NCI-H1436 treated with DMSO at 0.1 percent for 48 hours (cell line): ENCODE measurements around the gene HSP90AB1.
"Not testable (repeated sequence)": the region's sequence is repeated elsewhere in the genome, so short reads cannot be mapped to it uniquely, and the experiment has no call there.

Experiments
- DNase-seq: peaks from one replicate; lab custom pipeline; 2025; lab: John Stamatoyannopoulos, UW

HSP90AB1 gene

DNA sequence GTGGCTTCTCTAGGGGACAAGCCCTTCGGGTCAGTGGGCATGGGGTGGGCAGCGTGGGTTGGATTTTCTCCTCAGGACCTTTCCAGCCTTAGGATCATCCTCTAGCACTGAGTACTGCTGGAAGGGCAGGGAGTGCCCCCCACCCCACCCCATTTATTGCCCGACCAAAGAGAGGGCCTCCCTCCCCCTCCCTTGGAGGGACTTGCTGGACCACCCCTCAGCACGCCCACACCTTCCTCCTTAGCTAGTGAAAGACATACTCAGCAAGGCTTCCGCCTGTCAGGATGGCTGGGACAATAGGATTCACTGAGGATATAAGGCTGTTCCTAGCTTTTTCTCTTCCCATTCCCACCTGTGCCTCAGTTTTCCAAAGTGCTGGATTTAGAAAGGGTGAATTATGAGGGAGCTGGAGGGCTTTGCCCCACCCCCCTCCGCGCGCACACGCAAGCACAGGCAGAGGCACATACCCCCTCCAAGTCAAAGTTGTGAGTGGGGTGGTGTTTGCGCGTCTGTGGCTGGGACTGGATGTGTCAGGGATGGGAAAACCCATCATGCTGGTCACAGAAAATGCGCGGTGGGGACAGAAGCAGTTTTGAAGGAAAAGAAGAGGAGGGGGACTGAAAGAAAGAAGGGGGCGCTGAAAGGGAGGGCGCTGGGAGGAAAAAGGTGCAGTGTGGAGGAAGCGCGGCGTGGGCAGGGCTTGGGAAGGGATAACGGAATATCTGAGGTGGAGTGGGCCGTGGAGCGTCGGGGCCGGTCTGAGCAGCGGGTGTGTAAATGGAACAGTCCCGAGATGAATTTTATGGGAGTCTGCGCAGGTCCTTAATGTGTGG lies 24.2 kb upstream of the HSP90AB1 start:
- DNase-seq, result no peak

DNA sequence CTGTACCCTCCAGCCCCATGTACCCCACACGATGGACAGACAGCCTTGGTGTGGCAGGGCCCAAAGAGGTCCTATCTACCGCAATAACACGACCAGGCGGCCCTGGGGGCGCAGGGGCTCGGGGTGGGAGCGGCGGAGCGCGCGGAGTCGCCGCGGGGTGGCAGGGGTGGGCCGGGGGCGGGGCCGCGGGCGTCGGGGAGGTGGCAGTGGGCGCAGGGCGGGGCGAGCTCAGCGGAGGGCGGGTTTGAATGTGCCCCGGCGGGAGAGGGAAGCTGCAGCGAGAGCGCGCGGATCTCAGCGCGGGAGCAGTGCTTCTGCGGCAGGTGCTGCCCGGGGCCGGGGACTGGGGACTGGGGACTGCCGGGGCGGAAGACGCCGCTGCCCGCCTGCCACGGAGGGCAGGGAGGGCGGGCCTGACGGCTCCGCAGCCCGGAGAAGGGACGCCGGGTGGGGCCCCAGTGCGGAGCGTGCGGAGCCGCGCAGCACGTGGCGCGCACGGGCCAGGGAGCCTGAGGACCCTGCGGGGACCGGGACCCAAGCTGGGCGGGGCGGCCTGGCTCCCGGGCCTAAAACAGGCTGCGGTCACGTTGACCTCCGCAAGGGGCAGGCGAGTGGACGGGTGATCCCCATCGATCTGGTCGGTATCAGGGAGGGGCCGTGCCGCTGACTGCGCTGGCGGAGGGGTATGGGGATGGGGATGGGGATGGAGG lies 23.4 kb upstream of the HSP90AB1 start, which contains the start of gene SLC29A1:
Gene SLC29A1, plus strand, starts transcription at position 277 of the 710 bp plus-strand sequence. CDS start 3,719 bp downstream, outside the sequence.
- no peak for DNase-seq

DNA sequence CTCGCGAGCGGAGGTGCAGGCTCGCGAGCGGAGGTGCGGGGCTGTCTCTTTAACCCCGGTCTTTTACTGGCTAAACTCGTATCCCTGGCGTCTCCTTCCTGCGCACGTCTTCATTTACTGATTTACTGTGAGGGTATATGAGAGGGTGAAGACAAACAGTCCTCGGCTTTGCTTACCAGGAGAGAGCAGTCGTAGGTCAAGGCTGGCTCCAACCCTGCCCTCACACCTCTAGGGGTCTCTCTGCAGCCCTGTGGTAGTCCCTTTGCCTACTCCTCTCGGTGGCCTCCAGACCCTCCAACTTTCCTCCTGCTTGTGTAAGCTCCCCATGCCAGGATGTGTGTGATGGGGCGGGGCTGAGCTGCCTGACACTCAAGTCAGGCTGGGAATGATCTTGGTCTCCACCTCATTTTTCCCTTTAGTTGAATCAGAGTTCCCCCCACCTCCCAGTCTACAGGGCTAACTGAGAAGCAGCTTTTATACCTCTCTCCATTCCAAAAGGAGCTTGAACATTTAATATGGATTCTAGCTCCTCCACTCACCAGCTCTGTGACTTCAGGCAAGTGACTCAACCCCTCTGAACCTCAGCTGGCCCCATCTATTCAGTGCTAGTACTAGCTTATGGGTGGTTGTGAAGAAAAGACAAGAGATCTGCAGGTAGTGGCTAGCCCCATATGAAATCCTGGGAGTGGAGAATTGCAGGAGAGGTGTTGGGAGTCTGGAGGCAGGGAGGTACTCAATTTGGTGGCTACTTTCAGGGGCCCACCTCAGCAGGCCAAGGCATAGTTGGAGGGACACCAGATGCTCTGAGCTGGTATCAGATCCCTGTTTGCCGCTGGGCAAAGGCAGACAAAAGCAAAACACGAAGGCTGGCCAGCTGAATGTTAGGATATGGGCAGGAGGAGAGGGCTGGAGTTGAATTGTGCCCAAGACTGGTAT lies 22.6 kb upstream of the HSP90AB1 start:
- no peak for DNase-seq

DNA sequence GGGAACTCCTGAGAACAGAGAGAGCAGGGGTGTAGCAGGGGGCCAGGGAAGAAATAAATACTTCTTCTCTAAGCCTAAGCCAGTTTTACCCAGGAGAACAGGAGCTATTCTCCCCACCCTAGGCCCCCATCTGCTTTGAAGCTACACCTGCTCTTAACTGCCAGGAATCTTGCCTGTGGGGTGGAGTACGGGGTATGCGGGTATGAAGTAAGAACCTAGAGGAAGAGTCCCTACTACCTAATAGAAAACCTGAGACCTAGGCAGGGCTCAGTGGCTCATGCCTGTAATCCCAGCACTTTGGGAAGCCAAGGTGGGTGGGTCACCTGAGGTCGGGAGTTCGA lies 22.0 kb upstream of the HSP90AB1 start:
- no peak for DNase-seq

DNA sequence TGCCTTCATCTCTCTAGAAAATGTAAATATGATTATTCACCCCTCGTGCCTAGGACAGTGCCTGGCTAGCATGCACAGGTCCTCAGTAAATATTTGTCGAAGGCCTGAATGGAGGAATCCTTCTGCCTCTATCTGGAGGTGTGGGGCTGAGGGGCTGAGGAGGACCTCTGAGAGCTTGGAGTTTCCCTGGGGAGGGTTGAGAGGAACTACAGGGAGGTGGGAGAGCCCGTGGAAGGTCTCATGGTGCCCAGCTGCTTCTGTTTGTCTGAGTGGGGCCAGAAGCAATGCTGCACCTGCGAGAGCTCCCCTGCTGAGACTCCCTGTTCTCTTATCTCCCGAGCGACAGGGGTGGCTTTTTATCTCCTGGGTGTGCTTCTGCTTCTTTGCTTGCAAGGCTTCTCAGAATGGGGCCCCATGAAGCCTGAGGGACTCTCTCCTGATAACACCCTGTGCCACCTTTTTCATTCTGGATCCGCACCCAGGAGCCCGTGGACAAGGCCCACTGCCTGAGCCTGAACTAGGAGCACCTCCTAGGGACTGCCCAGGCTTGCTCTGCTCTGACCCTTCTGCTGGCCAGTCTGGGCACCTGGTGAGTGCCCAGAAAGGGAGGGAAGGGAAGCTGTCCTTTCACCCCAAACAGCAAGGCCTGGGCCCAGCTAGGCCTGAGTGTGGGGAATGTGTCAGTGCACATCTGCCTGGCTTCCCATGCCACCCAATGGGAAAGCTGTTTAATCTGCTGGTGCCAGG lies 21.1 kb upstream of the HSP90AB1 start:
- DNase-seq, result no peak

DNA sequence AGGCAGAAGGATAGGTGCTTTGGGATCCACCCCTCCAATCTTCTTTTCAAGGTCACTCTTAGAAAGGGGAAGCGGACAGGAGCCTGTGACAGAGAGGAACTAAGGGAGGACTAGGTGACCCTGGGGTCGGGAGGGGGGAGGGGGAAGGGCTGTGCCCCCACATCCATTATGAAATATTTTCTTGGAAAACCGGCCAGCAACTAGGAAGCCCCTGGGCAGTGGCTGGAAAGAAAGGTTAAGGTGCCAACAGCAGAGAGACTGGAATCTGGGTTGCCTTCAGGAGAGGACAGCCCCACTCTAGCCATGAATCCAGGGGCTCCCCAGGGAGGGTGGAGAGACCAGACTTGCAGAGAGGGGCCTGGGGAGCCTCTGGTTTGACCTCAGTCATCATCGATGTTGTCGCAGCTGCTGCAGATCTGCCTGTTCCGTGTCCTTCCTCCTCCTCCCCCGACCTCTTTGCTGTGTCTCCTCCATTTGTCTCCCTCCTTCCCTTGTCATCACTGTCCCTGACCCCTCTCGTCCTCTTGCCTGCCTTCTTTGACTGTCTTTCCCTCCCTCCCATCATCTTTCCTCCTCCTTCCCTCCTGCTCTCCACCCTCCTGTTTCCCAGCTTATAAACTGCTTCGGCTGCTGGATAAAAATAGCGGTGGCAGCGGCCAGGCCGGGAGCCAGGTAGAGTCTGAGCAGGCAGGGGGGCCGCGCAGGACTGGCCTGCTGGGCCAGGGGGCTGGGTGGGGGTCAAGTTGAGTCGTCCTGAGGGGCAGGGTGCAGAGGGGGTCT lies 20.3 kb upstream of the HSP90AB1 start:
- DNase-seq, result no peak

DNA sequence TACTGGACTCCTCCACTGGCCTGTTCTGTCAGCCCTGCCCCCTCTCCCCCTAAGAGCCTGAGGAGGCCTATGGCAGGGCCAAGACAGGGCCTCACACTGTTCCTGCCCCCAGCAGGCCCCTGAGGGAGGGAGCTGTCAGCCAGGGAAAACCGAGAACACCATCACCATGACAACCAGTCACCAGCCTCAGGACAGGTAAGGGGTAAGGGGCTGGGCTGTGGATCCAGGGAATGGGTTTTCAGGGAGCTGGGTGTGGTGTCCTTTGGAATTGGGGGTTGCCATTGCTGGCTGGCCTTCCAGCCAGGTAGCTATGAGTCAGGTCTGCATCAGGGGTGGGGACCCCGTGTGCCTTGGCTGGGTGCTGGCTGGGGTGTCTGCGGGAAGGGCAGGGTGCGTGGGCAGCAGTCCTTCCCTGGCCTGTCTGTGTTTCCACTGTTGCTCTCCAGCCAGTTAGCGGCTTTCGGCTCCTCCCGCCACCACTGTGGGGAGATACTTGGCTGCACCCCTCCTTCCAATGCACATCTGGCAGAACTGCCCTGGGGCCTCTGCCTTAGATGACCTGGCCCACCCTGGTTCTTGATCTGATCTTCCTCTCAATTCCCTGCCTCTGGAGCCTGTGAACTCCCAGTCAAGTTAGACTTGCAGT lies 19.6 kb upstream of the HSP90AB1 start:
- no peak for DNase-seq

DNA sequence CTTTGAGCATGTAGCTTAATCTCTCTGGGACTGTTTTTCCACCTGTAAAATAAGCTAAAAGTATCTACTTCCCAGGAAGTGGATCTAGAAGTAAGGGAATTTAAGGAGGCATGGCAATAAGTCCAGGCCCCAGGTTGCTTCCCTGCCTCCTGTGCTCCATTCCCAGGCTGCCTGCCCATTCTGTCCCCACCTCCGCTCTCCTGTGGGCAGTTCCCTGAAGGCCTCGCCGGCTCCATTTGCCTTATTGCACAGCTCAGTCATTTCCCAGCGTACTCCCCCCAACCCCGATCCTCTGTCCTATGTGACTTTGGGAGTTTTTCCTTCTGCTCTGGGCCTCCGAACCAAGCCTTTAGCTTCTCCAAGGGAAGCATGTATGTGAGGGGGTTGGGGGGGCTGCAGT lies 18.9 kb upstream of the HSP90AB1 start:
- DNase-seq, result no peak

DNA sequence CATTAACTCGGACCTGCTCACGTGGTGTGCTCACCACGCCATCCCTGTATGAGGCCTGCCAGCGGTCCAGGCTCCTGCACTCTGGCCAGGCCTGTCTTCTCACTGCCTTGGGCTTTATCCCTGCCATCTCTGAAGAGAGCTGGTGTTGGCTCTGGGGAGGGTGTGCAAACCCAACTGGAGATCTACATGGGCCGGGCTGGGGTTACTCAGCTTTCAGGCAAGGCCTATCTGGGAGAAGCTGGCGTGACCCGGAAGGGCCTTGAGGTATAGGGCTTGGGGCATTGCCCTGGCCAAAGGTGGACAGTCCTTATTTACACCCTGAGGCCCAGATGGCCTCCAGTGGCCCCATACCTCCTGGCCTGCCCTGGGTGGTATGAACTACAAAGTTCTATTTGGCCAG lies 18.5 kb upstream of the HSP90AB1 start:
- DNase-seq, result no peak

DNA sequence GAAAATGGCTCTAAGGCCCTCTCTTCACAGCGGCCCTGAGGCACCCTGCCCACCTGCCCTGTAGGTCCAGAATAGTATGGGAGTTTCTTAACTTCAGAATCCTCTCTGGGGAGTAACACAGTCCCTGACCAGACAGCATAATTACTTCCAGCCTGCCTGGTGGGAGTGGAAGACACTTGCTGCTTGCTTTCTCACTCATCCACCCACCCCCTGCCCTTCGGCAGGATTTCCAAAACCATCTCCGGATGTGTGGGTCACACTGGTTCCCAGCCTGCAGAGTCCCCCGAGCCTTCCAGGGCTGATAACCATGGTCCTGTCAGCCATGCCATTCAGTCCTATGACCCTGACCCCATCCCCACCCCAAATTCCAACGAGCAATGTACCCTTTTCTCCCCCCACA lies 18.1 kb upstream of the HSP90AB1 start:
- no peak for DNase-seq

DNA sequence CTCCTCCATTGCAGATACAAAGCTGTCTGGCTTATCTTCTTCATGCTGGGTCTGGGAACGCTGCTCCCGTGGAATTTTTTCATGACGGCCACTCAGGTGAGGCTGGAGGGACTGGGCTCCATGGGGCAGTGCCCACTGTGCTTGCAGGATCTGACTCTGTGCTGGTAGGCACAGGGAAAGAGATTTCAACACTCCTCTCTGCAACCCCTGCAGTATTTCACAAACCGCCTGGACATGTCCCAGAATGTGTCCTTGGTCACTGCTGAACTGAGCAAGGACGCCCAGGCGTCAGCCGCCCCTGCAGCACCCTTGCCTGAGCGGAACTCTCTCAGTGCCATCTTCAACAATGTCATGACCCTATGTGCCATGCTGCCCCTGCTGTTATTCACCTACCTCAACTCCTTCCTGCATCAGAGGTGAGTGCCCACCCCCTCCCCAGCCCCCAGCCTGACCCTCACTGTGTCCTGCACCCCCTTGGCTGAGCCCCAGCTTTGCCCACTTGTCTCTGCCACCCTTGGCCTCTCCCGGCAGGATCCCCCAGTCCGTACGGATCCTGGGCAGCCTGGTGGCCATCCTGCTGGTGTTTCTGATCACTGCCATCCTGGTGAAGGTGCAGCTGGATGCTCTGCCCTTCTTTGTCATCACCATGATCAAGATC lies 17.4 kb upstream of the HSP90AB1 start:
- DNase-seq, result no peak

DNA sequence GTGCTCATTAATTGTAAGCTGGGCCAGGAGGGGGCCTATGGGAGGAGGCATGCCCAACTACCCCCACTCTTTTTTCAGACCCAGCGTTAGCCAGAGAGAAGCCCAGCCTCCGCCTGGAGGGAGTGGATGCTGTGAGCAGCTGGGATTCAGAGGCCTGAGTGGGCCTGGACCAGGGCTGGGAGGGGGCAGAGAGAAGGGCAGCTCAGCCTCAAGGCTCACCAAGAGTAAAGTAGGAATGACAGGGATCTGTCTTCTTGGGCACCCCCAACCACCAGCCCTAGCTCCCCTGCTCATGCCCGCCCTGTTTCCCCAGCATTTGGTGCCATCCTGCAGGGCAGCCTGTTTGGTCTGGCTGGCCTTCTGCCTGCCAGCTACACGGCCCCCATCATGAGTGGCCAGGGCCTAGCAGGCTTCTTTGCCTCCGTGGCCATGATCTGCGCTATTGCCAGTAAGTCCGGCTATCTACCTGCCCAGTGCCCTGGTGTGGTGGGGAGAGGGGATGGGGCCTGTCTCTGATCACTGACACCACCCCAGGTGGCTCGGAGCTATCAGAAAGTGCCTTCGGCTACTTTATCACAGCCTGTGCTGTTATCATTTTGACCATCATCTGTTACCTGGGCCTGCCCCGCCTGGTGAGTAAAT lies 16.7 kb upstream of the HSP90AB1 start:
- no peak for DNase-seq

DNA sequence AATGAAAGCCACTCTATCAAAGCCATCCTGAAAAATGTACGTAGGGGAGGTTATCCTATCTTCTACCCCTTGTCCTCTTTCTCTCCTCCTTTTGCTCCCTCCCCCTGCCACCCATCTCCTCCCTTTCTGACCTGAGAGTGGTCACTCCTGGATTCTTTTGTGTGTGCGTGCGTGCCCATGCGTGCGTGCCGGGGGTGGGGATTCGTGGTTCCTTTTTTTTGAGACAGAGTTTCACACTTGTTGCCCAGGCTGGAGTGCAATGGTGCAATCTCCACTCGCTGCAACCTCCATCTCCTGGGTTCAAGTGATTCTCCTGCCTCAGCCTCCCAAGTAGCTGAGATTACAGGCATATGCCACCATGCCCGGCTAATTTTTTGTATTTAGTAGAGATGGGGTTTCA lies 15.5 kb upstream of the HSP90AB1 start:
- DNase-seq, result not testable (repeated sequence)

DNA sequence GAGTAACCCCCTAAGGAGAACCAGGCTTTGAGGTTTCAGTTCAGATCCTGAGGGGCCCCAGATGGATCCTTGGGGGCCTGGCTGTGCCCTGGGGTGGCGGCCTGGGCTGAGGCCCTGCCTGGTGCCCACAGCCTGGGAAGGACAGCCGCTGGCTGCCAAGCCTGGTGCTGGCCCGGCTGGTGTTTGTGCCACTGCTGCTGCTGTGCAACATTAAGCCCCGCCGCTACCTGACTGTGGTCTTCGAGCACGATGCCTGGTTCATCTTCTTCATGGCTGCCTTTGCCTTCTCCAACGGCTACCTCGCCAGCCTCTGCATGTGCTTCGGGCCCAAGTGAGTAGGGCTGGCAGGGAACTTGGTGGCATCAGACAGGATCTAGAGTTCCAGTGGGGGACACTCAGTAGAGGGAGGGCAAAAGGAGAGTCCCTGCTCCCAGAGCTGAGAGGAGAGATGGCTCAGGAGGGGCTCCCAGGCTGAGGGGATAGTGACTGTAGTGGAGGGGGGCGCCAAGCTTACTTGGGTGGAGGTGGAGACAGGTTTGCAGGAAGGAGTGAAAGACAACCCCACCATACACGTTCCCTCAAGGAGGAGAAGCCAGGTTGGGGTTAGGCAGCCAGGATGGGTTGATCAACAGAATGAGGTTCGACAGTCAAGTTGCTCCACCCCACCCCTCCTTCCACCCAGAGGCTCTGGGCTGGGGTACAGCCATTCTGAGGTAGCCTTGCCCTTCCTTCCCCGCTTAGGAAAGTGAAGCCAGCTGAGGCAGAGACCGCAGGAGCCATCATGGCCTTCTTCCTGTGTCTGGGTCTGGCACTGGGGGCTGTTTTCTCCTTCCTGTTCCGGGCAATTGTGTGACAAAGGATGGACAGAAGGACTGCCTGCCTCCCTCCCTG lies 14.0 kb upstream of the HSP90AB1 start:
- no peak for DNase-seq

DNA sequence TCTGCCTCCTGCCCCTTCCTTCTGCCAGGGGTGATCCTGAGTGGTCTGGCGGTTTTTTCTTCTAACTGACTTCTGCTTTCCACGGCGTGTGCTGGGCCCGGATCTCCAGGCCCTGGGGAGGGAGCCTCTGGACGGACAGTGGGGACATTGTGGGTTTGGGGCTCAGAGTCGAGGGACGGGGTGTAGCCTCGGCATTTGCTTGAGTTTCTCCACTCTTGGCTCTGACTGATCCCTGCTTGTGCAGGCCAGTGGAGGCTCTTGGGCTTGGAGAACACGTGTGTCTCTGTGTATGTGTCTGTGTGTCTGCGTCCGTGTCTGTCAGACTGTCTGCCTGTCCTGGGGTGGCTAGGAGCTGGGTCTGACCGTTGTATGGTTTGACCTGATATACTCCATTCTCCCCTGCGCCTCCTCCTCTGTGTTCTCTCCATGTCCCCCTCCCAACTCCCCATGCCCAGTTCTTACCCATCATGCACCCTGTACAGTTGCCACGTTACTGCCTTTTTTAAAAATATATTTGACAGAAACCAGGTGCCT lies 13.3 kb upstream of the HSP90AB1 start:
- DNase-seq, result no peak

DNA sequence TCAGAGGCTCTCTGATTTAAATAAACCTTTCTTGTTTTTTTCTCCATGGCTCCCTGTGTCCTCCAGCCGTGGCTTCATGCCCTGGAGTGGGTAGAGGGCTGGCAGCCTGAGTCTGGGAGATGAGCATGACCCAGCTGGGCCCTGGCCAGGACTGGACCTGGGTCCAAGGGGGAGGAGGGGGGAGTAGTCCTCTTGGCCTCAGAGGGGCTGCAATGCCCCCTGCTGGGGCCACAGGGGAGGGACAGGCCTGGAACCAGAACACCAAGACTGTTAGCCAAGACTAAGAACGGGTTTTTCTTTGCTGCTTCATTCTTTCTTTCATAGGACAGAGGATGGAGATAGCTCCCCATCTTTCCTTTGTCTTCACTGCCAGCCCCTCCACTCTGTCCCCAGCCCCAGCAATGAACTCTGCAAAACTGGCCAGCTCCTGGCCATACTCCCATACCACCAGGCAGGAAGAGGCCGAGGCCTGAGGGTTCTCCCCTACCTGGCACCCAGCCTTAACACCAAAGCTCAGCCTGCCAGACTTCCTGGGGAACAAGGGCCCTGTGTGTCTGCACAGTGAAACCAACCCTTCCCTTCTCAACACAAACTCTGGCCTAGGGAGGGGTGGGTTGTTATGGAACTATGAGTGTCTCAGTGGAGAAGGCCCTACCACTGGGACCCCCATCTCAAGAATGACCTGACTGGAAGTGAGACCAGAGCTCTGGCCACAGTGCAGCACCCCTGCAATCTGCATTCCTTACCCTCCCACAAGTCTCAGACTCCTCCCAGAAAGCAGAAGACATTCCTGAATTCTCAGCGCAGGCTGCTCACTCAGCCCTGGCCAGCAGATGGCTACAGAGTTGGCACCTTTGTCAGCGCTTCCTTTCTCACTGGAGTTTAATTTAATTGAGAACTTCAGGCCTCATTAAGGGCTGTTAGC lies 12.5 kb upstream of the HSP90AB1 start:
- no peak for DNase-seq

DNA sequence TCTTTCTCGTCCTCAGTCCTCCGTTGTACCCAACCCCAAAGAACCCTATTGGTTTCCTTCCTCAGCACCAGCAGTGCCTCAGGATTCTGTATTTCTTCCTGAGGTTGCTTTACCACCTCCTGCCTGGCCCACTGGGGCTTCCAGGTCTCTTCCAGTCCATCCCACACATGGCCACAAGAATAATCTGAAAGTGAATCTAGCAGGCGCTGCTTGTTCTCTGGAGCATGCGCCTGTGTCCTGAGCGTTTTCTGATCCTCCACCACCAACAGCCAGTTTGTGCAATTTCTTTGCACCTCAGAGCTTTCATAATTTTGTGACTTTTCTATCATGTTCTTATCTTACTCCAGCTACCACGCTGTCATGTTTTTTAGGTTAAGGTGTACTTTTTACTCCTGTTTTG lies 11.6 kb upstream of the HSP90AB1 start:
- no peak for DNase-seq
